Activated gamma-delta T cell treated with Interleukin-2 at 50 U/mL for 16 hours (primary cell): ENCODE measurements around the gene GPR4.
A peak's percentile ranks its signal among the peaks of the same experiment; 100 is the strongest.

Experiments used
- DNase-seq: peaks from one replicate; pipeline ENCODE4 v3.0.0-alpha.2; 2020

The GPR4 gene

GRCh38 chr19:45587873-45588272, 14.1 kb downstream of the GPR4 start:
- DNase-seq, result no peak

DNA sequence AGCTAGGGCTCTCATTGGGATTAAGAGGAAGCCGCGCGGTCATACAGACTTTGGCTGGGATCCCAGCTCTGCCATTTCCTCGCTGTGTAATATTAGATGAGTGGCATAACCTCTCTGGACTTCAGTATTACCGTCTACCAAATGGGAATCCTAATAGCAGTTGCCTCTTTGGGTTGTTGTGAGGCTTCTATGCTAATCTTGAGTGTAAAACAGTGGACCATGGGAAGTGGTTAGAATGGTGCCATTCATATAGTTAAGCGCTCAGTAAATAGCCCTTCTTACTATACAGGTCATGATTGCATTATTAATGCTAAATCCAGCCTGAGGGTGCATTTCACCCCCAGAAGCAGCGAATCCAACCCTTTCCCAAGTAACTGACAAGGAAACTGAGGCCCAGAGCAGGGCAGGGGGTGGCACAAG, 16.8 kb downstream of the GPR4 start:
- DNase-seq, result no peak

GRCh38 chr19:45584332-45585157, 17.5 kb downstream of the GPR4 start, which contains the start of gene OPA3:
Gene OPA3 (minus strand): TSS chr19:45584802. CDS start chr19:45584764, 38 bp downstream.
- peak; percentile 99 for DNase-seq

DNA sequence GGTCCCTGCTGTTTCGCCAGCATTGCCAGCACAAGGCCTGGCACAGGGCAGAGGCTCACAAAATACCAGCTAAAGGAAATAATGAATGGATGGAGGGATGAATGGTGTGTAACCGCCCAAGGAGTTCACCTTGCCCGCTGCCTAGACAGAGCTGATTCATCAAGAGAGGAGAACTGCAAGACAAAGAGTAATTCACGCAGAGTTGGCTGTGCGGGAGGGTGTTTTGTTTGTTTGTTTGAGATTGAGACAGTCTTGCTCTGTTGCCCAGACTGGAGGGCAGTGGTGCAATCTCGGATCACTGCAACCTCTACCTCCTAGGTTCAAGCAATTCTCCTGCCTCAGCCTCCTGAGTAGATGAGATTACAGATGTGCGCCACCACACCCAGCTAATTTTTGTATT, 20.4 kb downstream of the GPR4 start:
- DNase-seq, result no peak

DNA sequence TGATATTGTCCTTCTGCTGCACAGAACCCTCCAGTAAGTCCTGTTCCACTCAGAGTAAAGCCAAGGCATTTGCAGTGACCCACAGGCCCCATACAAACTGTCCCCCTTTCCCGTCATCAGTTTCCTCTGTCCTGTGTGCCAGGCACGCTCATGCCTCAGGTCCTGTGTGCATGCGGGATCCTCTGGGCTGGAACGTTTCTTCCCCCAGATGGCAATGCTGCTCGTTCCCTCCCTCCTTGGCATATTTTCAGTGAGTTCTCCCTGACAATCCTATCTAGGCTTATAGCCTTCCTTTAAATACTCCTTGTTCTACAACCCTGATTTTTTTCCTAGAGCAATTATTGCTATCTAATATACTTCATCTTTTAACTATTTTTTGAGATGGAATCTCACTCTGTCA, 23.2 kb downstream of the GPR4 start:
- DNase-seq, result no peak

DNA sequence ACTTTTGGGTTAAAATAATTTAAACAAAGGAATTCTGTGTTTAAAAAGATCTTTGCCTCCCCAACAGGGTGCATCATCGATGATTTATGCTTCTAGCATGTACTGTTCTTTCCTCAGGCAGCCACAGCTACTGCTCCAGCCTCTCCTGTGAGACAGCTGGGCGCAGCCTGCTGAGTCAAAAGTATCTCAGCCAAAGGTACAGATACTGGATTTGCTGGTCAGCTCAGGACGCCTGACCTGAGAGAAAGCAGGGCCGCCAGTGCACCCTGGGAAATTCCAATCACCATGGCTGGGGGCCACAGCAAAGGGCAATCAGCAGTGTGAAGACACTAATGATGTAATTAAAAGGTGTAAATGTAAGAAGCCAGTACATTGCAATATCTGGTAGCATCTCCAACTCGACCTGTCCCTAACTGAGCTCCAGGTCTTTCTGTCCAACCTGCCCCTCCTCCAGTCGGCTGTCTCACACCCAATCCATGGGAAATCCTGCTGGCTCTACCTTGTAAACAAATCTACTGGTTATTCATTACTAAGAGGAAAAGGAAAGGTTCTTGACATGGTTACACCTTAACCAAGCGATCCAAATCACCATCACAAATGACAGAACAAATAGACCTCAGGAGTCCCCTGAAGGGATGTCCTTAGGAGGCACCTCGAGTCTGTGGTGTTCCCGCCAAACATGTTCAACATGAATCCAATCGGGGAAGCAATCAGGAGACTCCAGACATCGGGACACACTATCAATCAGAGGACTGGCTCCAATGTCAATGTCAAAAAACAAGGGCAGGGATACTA, 24.7 kb downstream of the GPR4 start:
- no peak for DNase-seq

- no peak for DNase-seq
Measured at GRCh38 chr19:45576682-45577081, 25.3 kb downstream of the GPR4 start.

GRCh38 chr19:45575216-45575615, 26.8 kb downstream of the GPR4 start:
- DNase-seq, result no peak

- DNase-seq, result no peak
Measured at GRCh38 chr19:45574526-45574925, 27.5 kb downstream of the GPR4 start.

- DNase-seq, result no peak
Measured at GRCh38 chr19:45571457-45572220, 30.4 kb downstream of the GPR4 start.

DNA sequence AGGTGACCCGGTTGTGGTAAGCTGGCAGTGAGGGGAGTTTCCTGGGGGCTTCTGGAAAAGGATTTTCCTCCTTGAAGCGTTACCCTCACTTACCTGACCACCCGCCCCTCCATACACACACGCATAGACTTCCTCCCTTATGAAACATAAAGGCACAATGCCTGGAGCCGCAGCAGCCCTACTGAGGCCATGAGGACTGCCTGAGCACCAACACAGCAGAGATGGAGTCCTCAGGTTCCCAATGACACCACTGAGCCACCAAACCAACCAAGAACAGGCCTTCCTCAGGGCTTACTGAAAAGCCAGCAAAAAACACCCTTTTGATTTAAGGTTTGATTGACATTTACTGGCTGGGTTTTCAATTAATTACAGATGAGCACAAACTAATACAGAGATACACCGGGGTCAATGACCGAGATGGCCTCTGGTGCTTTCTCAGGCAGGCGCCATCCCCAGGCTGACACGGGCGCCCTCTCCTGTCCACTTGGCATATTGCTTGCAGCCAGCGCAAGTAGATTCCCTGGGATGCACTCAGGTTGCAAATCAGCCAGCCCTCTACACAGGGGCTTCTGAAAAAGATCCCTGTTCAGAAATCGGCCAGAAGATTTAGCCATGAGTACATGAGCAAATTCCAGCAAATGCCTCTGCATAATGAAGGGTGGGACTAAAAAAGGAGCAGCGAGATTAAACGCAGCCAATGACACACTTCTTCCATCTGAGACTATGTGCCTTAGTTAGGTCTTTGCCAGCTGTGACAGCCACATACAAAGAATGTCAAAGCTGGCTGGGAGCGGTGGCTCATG, 32.2 kb downstream of the GPR4 start:
- peak; percentile 47 for DNase-seq

DNA sequence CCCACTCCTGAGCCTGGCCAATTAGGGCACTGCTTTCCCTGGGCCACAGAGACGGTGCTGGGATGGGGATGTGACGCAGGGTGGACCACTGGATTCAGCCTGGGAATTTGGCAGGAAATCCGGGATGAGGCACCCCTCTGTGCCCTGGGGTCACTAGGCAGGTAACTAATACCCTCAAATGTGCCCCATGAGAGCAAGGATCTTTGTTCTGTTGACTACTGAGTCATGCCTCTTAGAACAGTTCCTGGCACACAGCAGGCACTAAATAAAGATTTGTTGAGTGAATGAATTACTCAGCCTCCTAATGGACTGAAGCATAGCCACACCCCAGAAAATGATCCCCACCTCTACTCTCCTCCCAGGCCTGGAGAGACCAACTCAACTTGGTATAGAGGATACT, 33.3 kb downstream of the GPR4 start:
- no peak for DNase-seq

DNA sequence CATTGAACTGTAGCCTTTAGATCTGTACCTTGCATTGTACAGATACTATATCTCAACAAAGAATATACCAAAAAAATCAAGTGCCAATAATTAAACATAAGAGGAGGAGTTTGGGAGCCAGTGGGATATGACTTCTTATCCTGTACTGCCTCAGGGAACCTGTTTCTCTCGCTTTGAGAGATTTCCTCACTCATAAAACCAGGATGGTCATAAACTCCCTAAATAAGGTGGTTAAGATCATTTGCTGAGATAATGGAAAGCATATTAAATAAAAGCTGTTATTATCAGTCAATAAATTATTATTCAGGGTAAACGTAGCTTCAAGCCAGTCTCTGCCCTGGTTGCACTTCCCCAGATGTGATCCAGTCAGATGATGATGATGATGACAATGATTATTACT, 34.4 kb downstream of the GPR4 start:
- DNase-seq, result no peak

DNA sequence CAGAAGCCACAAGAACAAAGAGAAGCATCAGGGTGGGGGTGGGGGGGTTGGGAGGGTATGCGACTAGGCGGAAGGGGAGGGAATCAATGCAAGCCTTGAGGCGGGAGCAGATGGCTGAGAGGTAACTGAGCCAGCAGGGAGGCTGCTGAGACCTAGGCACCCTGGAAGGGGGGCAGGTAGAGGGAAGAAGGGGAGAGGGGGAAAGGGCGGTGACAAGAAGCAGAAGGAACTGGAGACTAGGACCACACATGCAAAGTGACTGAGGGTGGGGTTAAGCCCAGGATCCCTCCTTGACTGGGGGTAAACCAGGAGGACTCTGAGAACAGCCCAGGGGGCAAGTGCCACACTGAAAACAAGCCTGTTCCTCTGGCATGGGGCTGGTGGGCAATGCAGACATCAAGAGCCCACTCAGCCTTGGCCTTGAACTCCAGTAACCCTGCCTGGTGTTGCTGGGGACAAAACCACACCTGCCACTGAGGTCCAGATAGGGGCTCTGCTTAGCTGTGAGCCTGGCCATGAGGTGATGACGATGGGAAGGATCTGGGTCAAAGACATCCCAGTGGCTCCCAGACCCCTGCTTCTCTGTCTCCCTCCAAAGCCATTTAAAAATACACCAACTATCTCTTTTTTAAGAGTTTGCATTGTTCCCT, 37.8 kb downstream of the GPR4 start:
- no peak for DNase-seq

GRCh38 chr19:45560686-45561085, 41.3 kb downstream of the GPR4 start:
- DNase-seq, result no peak

GRCh38 chr19:45560038-45560437, 42.0 kb downstream of the GPR4 start:
- no peak for DNase-seq

DNA sequence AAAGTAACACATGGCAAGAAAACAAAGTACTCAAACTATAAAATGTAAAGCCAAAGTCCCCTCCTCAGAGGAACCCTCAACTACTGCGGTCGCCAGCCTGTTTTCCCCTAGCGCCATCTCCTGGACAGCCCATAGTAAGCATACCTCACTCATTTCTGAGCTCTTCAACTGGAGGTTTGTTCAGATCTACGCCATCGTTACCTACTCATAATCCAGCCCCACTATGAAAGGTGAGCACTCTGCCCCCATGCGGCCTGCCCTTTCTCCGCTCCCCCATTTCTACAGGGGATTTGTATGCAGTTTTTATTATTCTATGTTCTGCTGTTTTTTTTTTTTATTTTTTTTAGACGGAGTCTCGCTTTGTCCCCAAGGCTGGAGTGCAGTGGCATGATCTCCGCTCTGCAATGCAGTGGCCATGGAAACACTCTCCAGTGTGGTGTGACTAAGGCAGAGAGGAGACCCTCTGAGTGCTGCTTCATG, 43.6 kb downstream of the GPR4 start:
- DNase-seq, result peak; percentile 64

DNA sequence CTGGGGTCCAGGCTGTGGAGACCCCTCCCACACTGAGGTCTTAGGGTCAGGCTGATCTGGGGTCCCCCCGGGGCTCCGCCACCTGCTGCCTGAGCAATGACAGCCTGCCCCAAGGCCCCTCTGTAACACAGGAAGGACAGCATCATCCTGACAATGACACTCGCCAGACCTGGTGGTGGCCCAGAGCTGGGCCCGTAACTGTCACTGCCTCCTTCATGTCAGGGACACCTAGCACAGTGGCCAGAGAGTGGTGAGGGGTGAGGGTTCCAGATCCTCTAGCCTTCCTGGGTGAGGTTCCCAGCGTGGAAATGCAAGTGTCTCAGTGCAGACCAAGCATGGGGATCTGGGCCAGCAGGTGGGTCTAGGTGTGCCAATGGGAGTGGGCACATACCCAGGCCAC, 45.2 kb downstream of the GPR4 start:
- DNase-seq, result no peak

- no peak for DNase-seq
Measured at GRCh38 chr19:45554481-45554880, 47.5 kb downstream of the GPR4 start.

- DNase-seq, result no peak
Measured at GRCh38 chr19:45553464-45553863, 48.5 kb downstream of the GPR4 start.

DNA sequence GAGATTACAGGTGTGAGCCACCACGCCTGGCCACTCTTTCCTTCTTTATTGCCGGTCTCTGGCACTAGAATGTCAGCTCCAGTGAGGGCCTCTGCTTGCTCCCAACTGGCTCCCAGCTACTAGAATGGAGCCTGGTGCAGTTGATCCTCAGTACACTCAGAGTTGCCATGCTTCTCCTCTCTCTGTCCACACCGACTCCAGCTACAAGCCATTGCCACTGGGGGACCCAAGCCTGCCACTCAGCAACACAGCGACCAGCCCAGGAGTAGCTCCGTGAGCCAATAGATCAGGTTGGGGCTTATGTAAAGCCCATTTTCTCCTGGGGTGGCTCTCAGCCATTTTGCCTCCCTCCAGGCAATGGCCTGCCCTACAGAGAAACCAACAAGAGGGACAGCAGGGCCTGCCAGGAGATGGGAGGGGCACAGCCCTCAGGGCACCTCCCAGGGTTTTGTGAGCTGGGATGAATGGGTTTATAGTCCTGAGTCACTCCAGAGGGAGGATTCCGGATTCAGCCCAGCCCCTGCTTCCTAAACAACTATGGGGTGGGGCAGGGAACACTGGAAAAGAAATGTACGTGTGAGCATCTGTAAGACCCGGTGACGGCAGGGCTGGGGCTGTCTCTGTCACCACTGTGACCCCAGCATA, 53.9 kb downstream of the GPR4 start:
- no peak for DNase-seq
